Esophagus squamous epithelium (tissue), 4 donors: ENCODE data around the gene TTBK2.

Experiments
- POLR2A ChIP-seq, 4 donors: fragments of 450-650 bp; IDR thresholded peaks; one replicate each; pipeline ENCODE4 v1.6.1; 2017; ENCODE audit warnings: antibody characterized with exemption in 4 of 4, mild to moderate bottlenecking in 4 of 4, moderate library complexity in 3 of 4
- TF ChIP-seq, protein P1 (sequence below), 6 experiments: fragments of 450-650 bp in 4 of 6; fragments of 200-600 bp in 2 of 6; sonication (generic) in 2 of 6; IDR thresholded peaks; one replicate each; pipeline ENCODE4 v1.5.1; 2016 to 2019; ENCODE audit warnings: antibody characterized with exemption in 6 of 6, mild to moderate bottlenecking in 4 of 6, moderate library complexity in 4 of 6

DNA sequence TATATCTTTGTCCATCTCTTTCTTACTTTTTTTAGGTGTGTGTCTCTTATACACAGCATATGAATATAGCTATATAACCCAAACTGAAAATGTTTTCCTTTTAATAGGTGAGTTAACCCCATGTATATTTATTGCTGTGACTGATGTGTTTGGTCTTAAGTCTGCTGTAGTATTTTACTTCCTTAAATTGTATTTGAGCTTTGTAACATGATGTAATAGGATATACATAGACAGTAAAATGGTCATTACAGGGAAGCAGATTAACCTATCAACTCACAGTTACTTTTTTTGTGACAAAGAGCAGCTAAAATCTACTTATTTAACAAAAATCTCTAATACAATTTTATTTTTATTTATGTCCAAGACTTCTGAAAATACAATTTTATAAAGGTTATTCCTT, 131.9 kb downstream of the TTBK2 start:
- TF ChIP-seq, protein P1, sequence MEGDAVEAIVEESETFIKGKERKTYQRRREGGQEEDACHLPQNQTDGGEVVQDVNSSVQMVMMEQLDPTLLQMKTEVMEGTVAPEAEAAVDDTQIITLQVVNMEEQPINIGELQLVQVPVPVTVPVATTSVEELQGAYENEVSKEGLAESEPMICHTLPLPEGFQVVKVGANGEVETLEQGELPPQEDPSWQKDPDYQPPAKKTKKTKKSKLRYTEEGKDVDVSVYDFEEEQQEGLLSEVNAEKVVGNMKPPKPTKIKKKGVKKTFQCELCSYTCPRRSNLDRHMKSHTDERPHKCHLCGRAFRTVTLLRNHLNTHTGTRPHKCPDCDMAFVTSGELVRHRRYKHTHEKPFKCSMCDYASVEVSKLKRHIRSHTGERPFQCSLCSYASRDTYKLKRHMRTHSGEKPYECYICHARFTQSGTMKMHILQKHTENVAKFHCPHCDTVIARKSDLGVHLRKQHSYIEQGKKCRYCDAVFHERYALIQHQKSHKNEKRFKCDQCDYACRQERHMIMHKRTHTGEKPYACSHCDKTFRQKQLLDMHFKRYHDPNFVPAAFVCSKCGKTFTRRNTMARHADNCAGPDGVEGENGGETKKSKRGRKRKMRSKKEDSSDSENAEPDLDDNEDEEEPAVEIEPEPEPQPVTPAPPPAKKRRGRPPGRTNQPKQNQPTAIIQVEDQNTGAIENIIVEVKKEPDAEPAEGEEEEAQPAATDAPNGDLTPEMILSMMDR (IDR thresholded peaks at IDR 0.05): no peak
- no peak for TF ChIP-seq POLR2A (IDR thresholded peaks at IDR 0.05)
